Measurements from ENCODE around the gene STRIT1. TPM values are rescaled to one million over a fixed set of nuclear protein-coding genes. Genes with fewer than 3 reads are reported as not detected.

Gene STRIT1
- total and polyA plus RNA-seq, 10 of the 15 experiments (the other 5 are each of a cell fraction or from before 2014, with no cell fraction given), result not detected

DNA sequence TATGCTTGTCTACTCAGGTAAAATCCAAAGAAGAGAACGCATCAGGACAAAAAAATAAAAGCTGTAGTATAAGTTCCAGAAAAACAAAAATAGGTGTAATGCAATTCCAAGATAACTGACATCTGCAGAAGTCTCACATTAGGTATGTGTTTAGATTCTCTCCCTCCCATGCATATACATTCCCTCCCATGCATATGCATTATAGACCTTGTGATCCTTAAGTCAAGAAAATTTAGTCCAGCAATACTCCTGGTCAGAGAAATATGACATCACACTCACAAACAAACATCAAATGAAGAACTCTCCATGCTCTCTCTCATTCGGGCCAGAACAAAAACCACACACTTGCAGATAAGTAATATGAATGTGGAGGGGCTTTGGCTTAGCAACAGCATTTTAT, 25.3 kb upstream of the STRIT1 start:
- RAD21 ChIA-PET (ENCODE audit: unreplicated experiment), result no interaction called here
- WGBS (ENCODE audit: insufficient coverage, insufficient replicate concordance, low lambda C conversion rate, missing lambda C conversion rate), result 32% methylated on average over 2 of the region's 2 CpGs
- Histone ChIP-seq H3K9me3 (replicated peaks; ENCODE audit: control insufficient read depth, insufficient read depth, low read length) (no peaks in the 10 kb centered on the region), H3K79me2 (ENCODE audit: control insufficient read depth, insufficient read depth, low read length) (no peaks in the 10 kb centered on the region), H3K9ac (ENCODE audit: control insufficient read depth, insufficient read depth, low read length) (no peak overlapping the region), H2AFZ (ENCODE audit: control insufficient read depth, low read depth, low read length) (no peak overlapping the region), H3K27me3 (replicated peaks in 1 of 2; ENCODE audit: control insufficient read depth in 2 of 2, insufficient read depth in 2 of 2, low read length in 1 of 2) (no peaks in the 10 kb centered on the region), H3K4me2 (ENCODE audit: control insufficient read depth, insufficient read depth) (no peak overlapping the region), H3K27ac (ENCODE audit: control insufficient read depth, insufficient read depth) (no peak overlapping the region), H3K4me3 (no peak overlapping the region), H3K4me1 (ENCODE audit: control insufficient read depth, insufficient read depth, low read length) (no peaks in the 10 kb centered on the region), H3K36me3 (ENCODE audit: control insufficient read depth in 2 of 2, insufficient read depth in 2 of 2, low read length in 1 of 2) (no peaks in the 10 kb centered on the region), H4K20me1 (ENCODE audit: control insufficient read depth, insufficient read depth) (no peaks in the 10 kb centered on the region)
- SMC1A ChIA-PET (ENCODE audit: uncharacterized antibody, unreplicated experiment), result interaction anchor here (0.9 kb wide), 1 partner anchor 21 kb away, joined by 4 read pairs; no protein-coding TSS in a partner anchor
- DNase-seq (ENCODE audit: low read depth, low spot score), result no peak
- POLR2A ChIA-PET, result no interaction called here
- TF ChIP-seq WRNIP1 (IDR thresholded peaks at IDR 0.05; ENCODE audit: borderline replicate concordance, low read depth, low read length) (no peak), TCF3 (IDR thresholded peaks at IDR 0.05; ENCODE audit: borderline replicate concordance, insufficient read depth, low read depth, low read length) (no peak), POLR2A (IDR thresholded peaks at IDR 0.05; ENCODE audit: low read depth, low read length) (no peak)
- in situ Hi-C loops (cut with MboI), result no loop called here
- ATAC-seq, result no peak
- CTCF ChIA-PET, result no interaction called here
- FAIRE-seq, result no peak
- intact Hi-C loops (cut with micrococcal nuclease; ENCODE audit: unreplicated experiment), result no loop called here
- no TSS peak for BruUV-seq (replicated peaks)

DNA sequence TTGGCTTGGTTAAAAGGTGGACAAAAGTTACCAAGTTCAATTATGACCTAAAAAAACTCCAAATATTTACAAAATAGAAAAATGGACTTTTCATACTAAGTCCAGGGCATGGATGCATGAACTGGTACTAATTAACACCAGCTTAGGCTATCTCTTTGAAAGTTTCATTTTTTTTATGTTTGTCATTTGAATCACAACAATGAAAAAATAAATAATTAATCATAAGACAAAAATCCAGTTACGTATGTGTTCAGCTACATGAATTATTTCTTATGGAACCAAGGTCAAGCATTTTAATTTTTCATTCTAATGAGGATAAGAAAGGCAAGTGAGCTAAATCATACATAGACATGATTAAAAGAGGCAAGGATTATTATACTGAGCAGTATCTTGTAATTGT, 23.7 kb upstream of the STRIT1 start:
- Histone ChIP-seq H2AFZ (ENCODE audit: control insufficient read depth, low read depth, low read length) (no peak overlapping the region), H3K36me3 (ENCODE audit: control insufficient read depth in 2 of 2, insufficient read depth in 2 of 2, low read length in 1 of 2) (no peaks in the 10 kb centered on the region), H3K4me3 (no peak overlapping the region), H4K20me1 (ENCODE audit: control insufficient read depth, insufficient read depth) (no peaks in the 10 kb centered on the region), H3K9me3 (replicated peaks; ENCODE audit: control insufficient read depth, insufficient read depth, low read length) (no peaks in the 10 kb centered on the region), H3K27ac (ENCODE audit: control insufficient read depth, insufficient read depth) (no peak overlapping the region), H3K4me2 (ENCODE audit: control insufficient read depth, insufficient read depth) (no peak overlapping the region), H3K9ac (ENCODE audit: control insufficient read depth, insufficient read depth, low read length) (no peak overlapping the region), H3K4me1 (ENCODE audit: control insufficient read depth, insufficient read depth, low read length) (no peaks in the 10 kb centered on the region), H3K79me2 (ENCODE audit: control insufficient read depth, insufficient read depth, low read length) (no peaks in the 10 kb centered on the region), H3K27me3 (replicated peaks in 1 of 2; ENCODE audit: control insufficient read depth in 2 of 2, insufficient read depth in 2 of 2, low read length in 1 of 2) (no peaks in the 10 kb centered on the region)
- 47% methylated on average over 1 of the region's 1 CpG for WGBS (ENCODE audit: insufficient coverage, insufficient replicate concordance, low lambda C conversion rate, missing lambda C conversion rate)
- no peak for ATAC-seq
- DNase-seq (ENCODE audit: low read depth, low spot score), result no peak
- in situ Hi-C loops (cut with MboI), result no loop called here
- ChIA-PET CTCF (no interaction called here), RAD21 (ENCODE audit: unreplicated experiment) (no interaction called here), SMC1A (ENCODE audit: uncharacterized antibody, unreplicated experiment) (no interaction called here), POLR2A (no interaction called here)
- no TSS peak for BruUV-seq (replicated peaks)
- FAIRE-seq, result no peak
- intact Hi-C loops (cut with micrococcal nuclease; ENCODE audit: unreplicated experiment), result no loop called here
- TF ChIP-seq ZNF207 (IDR thresholded peaks at IDR 0.05; ENCODE audit: borderline replicate concordance) (no peak), ZBED1 (IDR thresholded peaks at IDR 0.05; ENCODE audit: borderline replicate concordance) (no peak), E4F1 (IDR thresholded peaks at IDR 0.05; ENCODE audit: borderline replicate concordance, partially characterized antibody) (no peak), FOS (IDR thresholded peaks at IDR 0.05; ENCODE audit: borderline replicate concordance, extremely low read depth, insufficient read length) (no peak), MTA2 (IDR thresholded peaks at IDR 0.05; ENCODE audit: low read depth) (no peak), POU2F2 (IDR thresholded peaks at IDR 0.05; ENCODE audit: borderline replicate concordance, low read depth, low read length) (no peak), MEF2A (IDR thresholded peaks at IDR 0.05; ENCODE audit: insufficient read depth, low read depth, low read length) (no peak), KLF5 (IDR thresholded peaks at IDR 0.05; ENCODE audit: partially characterized antibody) (no peak), BMI1 (IDR thresholded peaks at IDR 0.05; ENCODE audit: borderline replicate concordance) (no peak), DPF2 (IDR thresholded peaks at IDR 0.05) (no peak), CREM (IDR thresholded peaks at IDR 0.05; ENCODE audit: low read depth) (no peak)
- TF ChIP-seq, protein P1, sequence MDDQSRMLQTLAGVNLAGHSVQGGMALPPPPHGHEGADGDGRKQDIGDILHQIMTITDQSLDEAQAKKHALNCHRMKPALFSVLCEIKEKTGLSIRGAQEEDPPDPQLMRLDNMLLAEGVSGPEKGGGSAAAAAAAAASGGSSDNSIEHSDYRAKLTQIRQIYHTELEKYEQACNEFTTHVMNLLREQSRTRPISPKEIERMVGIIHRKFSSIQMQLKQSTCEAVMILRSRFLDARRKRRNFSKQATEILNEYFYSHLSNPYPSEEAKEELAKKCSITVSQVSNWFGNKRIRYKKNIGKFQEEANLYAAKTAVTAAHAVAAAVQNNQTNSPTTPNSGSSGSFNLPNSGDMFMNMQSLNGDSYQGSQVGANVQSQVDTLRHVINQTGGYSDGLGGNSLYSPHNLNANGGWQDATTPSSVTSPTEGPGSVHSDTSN (IDR thresholded peaks at IDR 0.05; ENCODE audit: insufficient replicate concordance, low read depth, low read length), result no peak
